HepG2 (cell line): ENCODE measurements around the gene ASIC2. TPM values are rescaled to one million over a fixed set of nuclear protein-coding genes. Genes with fewer than 3 reads are reported as not detected.

Experiments
- ATM ChIP-seq: fragments of 450-650 bp; IDR thresholded peaks from 2 replicates; pipeline ENCODE4 v1.7.1; 2017; ENCODE audit warnings: mild to moderate bottlenecking, borderline replicate concordance
- DMTF1 ChIP-seq: sonication (generic); formaldehyde crosslinking; IDR thresholded peaks from 2 replicates; pipeline ENCODE4 v1.4.0; 2020; ENCODE audit warnings: mild to moderate bottlenecking, missing genetic modification reagents
- HNRNPH1 ChIP-seq: fragments of 200-400 bp; formaldehyde crosslinking; optimal IDR thresholded peaks from 2 replicates; pipeline ENCODE3; 2017; ENCODE audit warnings: mild to moderate bottlenecking, low read depth, low read length
- PRDM10 ChIP-seq: sonication (generic); formaldehyde crosslinking; IDR thresholded peaks from 2 replicates; pipeline ENCODE4 v1.4.0; 2020; ENCODE audit warnings: low read depth, missing genetic modification reagents
- RCOR2 ChIP-seq: IDR thresholded peaks from 2 replicates; pipeline ENCODE4 v1.6.1; 2016; ENCODE audit warnings: missing biosample characterization, missing genetic modification reagents
- RFXAP ChIP-seq: sonication (generic); formaldehyde crosslinking; IDR thresholded peaks from 2 replicates; pipeline ENCODE4 v1.4.0; 2020; ENCODE audit warnings: missing genetic modification reagents, borderline replicate concordance
- SNRNP70 ChIP-seq: fragments of 200-400 bp; formaldehyde crosslinking; IDR thresholded peaks from 2 replicates; pipeline ENCODE4 v1.6.1; 2017; ENCODE audit warnings: mild to moderate bottlenecking, low read depth, low read length, moderate library complexity
- THAP11 ChIP-seq: IDR thresholded peaks from 2 replicates; pipeline ENCODE4 v1.6.1; 2016; ENCODE audit warnings: missing biosample characterization, missing genetic modification reagents
- ZNF674 ChIP-seq: sonication (generic); formaldehyde crosslinking; IDR thresholded peaks from 2 replicates; pipeline ENCODE4 v1.5.0; 2020; ENCODE audit warnings: low read depth, mild to moderate bottlenecking, missing genetic modification reagents
- polyA plus RNA-seq, 8 experiments: library from polyadenylated mRNA; depleted of rRNA in 3 of 8; stranded (reverse) in 7 of 8; unstranded in 1 of 8; fragments of >200 nt; fragmentation: Illumina TruSeq in 4 of 8; extraction: Trizol in 4 of 8; gene quantifications; 2 replicates each; pipeline versions ENCODE4 v1.2.1 to v1.2.3, GENCODE V29; 2011 to 2016; ENCODE audit warnings: low read depth in 4 of 8, missing spikeins in 1 of 8, mixed read lengths in 1 of 8; ENCODE audit not compliant: insufficient read depth in 1 of 8
- total RNA-seq, 5 experiments: library from RNA; depleted of rRNA; stranded (reverse); fragments of >200 nt; fragmentation: Illumina TruSeq; extraction: Trizol; gene quantifications; 2 replicates each; pipeline ENCODE4 v1.2.3, GENCODE V29; 2016; ENCODE audit warnings: low read depth in 1 of 5
- TF ChIP-seq, protein P1 (sequence below): sonication (generic); formaldehyde crosslinking; IDR thresholded peaks from 2 replicates; pipeline ENCODE4 v1.4.0; 2020; ENCODE audit warnings: mild to moderate bottlenecking, missing genetic modification reagents

Gene ASIC2
- total and polyA plus RNA-seq, 2 of the 13 experiments (the other 11 are each of a cell fraction or from before 2014, with no cell fraction given): not detected

- TF ChIP-seq SNRNP70: no peak
- no peak for TF ChIP-seq DMTF1 (CRISPR knock-in tag)
- TF ChIP-seq RFXAP (CRISPR knock-in tag): no peak
- TF ChIP-seq THAP11: no peak
- TF ChIP-seq ZNF674 (CRISPR knock-in tag): no peak
- TF ChIP-seq RCOR2 (CRISPR knock-in tag): no peak
- TF ChIP-seq, protein P1, sequence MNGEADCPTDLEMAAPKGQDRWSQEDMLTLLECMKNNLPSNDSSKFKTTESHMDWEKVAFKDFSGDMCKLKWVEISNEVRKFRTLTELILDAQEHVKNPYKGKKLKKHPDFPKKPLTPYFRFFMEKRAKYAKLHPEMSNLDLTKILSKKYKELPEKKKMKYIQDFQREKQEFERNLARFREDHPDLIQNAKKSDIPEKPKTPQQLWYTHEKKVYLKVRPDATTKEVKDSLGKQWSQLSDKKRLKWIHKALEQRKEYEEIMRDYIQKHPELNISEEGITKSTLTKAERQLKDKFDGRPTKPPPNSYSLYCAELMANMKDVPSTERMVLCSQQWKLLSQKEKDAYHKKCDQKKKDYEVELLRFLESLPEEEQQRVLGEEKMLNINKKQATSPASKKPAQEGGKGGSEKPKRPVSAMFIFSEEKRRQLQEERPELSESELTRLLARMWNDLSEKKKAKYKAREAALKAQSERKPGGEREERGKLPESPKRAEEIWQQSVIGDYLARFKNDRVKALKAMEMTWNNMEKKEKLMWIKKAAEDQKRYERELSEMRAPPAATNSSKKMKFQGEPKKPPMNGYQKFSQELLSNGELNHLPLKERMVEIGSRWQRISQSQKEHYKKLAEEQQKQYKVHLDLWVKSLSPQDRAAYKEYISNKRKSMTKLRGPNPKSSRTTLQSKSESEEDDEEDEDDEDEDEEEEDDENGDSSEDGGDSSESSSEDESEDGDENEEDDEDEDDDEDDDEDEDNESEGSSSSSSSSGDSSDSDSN: no peak
- no peak for TF ChIP-seq HNRNPH1
- TF ChIP-seq ATM: no peak
- TF ChIP-seq PRDM10 (CRISPR knock-in tag): no peak
Measured at GRCh38 chr17:33120103-33120502, 173.0 kb downstream of the ASIC2 start (continued).
